ENCODE measurements around the gene CDX1. TPM values are rescaled to one million over a fixed set of nuclear protein-coding genes. Genes with fewer than 3 reads are reported as not detected.

Gene CDX1
- total and polyA plus RNA-seq, 2 of the 8 experiments (the other 6 are each of a cell fraction or from before 2014, with no cell fraction given): not detected

GRCh38 chr5:150213530-150213929 lies 47.0 kb downstream of the CDX1 start (continued):
- no peak for TF ChIP-seq BCL11A (IDR thresholded peaks at IDR 0.05; ENCODE audit: low read depth in 2 of 2, low read length in 2 of 2)
- no peak for TF ChIP-seq JUN (IDR thresholded peaks at IDR 0.05; ENCODE audit: low read depth, low read length)
- TF ChIP-seq CBX5 (IDR thresholded peaks at IDR 0.05; ENCODE audit: low read depth, low read length): no peak

Measured in H1 (cell line).